ENCODE results near the gene PTGDS.

PTGDS gene

GRCh38 chr9:136957901-136958300, 19.4 kb upstream of the PTGDS start:
- no peak for DNase-seq (ENCODE audit: low read depth)

GRCh38 chr9:136958473-136958872, 18.8 kb upstream of the PTGDS start:
- no peak for DNase-seq (ENCODE audit: low read depth)

- no peak for DNase-seq (ENCODE audit: low read depth)
Measured at GRCh38 chr9:136958898-136959850, 18.1 kb upstream of the PTGDS start.

- DNase-seq (ENCODE audit: low read depth) = no peak
Measured at GRCh38 chr9:136960212-136960937, 16.9 kb upstream of the PTGDS start.

- DNase-seq (ENCODE audit: low read depth) = no peak
Measured at GRCh38 chr9:136960938-136961275, 16.4 kb upstream of the PTGDS start.

- DNase-seq (ENCODE audit: low read depth) = no peak
Measured at GRCh38 chr9:136961279-136962065, 15.8 kb upstream of the PTGDS start.

GRCh38 chr9:136962163-136962562, 15.1 kb upstream of the PTGDS start:
- no peak for DNase-seq (ENCODE audit: low read depth)

- no peak for DNase-seq (ENCODE audit: low read depth)
Measured at GRCh38 chr9:136962701-136963248, 14.5 kb upstream of the PTGDS start.

- no peak for DNase-seq (ENCODE audit: low read depth)
Measured at GRCh38 chr9:136963341-136963740, 14.0 kb upstream of the PTGDS start.

- DNase-seq (ENCODE audit: low read depth) = no peak
Measured at GRCh38 chr9:136963751-136964150, 13.6 kb upstream of the PTGDS start.

GRCh38 chr9:136964171-136964689, 13.1 kb upstream of the PTGDS start:
- DNase-seq (ENCODE audit: low read depth) = no peak

- no peak for DNase-seq (ENCODE audit: low read depth)
Measured at GRCh38 chr9:136964833-136965422, 12.4 kb upstream of the PTGDS start.

GRCh38 chr9:136965771-136966484, 11.4 kb upstream of the PTGDS start:
- DNase-seq (ENCODE audit: low read depth) = no peak

- DNase-seq (ENCODE audit: low read depth) = no peak
Measured at GRCh38 chr9:136968333-136969127, 8.8 kb upstream of the PTGDS start.

GRCh38 chr9:136969150-136969549, 8.2 kb upstream of the PTGDS start:
- no peak for DNase-seq (ENCODE audit: low read depth)

- no peak for DNase-seq (ENCODE audit: low read depth)
Measured at GRCh38 chr9:136969774-136970173, 7.5 kb upstream of the PTGDS start.

GRCh38 chr9:136970361-136970760, 6.9 kb upstream of the PTGDS start:
- no peak for DNase-seq (ENCODE audit: low read depth)

- no peak for DNase-seq (ENCODE audit: low read depth)
Measured at GRCh38 chr9:136971746-136972145, 5.6 kb upstream of the PTGDS start.

GRCh38 chr9:136972335-136972734, 5.0 kb upstream of the PTGDS start:
- DNase-seq (ENCODE audit: low read depth) = no peak

- DNase-seq (ENCODE audit: low read depth) = no peak
Measured at GRCh38 chr9:136972743-136973142, 4.6 kb upstream of the PTGDS start.

Measured in stimulated activated CD8-positive, alpha-beta memory T cell treated with anti-CD3 and anti-CD28 coated beads, Interleukin-15, amount 100 ng/mL, for 24 hours (primary cell).